ENCODE results near the gene FRMPD1. TPM values are rescaled to one million over a fixed set of nuclear protein-coding genes. Genes with fewer than 3 reads are reported as not detected.

Gene FRMPD1
- total RNA-seq, 1 donor from 2014 or later = 0.19 TPM

DNA sequence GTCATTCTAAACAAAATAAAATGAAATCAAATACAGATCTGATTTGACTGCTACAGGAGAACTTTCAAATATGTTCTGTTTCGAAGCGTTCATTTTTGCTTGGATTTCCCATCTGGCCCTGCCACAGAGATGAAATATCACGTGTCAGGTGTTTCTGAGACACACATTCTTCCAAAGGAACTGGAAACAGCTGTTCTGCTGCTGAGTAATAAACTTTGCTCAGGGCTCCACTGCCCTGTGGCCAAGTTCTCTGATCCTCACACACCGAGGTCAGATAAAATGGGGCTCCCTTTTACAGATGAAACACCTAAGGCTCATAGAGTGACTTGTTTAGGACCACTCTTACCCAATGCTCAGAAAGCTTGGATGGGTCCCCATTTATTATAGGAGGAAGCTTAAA lies 42.5 kb downstream of the FRMPD1 start:
- H3K9me3 Mint-ChIP-seq = no peaks in the 10 kb centered on the region
- peaks cover 64% of the 10 kb centered on the region for H3K27me3 Mint-ChIP-seq (ENCODE audit: low read depth)
- H3K4me1 Mint-ChIP-seq = no peaks in the 10 kb centered on the region
- TF ChIP-seq, protein P1, sequence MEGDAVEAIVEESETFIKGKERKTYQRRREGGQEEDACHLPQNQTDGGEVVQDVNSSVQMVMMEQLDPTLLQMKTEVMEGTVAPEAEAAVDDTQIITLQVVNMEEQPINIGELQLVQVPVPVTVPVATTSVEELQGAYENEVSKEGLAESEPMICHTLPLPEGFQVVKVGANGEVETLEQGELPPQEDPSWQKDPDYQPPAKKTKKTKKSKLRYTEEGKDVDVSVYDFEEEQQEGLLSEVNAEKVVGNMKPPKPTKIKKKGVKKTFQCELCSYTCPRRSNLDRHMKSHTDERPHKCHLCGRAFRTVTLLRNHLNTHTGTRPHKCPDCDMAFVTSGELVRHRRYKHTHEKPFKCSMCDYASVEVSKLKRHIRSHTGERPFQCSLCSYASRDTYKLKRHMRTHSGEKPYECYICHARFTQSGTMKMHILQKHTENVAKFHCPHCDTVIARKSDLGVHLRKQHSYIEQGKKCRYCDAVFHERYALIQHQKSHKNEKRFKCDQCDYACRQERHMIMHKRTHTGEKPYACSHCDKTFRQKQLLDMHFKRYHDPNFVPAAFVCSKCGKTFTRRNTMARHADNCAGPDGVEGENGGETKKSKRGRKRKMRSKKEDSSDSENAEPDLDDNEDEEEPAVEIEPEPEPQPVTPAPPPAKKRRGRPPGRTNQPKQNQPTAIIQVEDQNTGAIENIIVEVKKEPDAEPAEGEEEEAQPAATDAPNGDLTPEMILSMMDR (conservative IDR thresholded peaks at IDR 0.05) = no peak
- H3K27ac Mint-ChIP-seq (ENCODE audit: unreplicated experiment) = no peak overlapping the region
- H3K36me3 Mint-ChIP-seq (ENCODE audit: low read depth) = no peaks in the 10 kb centered on the region
- DNase-seq (ENCODE audit: low read depth, low spot score) = no peak
- H3K4me3 Mint-ChIP-seq = no peak overlapping the region

- Mint-ChIP-seq H3K4me1 (no peaks in the 10 kb centered on the region), H3K36me3 (ENCODE audit: low read depth) (no peaks in the 10 kb centered on the region), H3K27me3 (ENCODE audit: low read depth) (peaks cover 59% of the 10 kb centered on the region), H3K9me3 (no peaks in the 10 kb centered on the region), H3K4me3 (no peak overlapping the region), H3K27ac (ENCODE audit: unreplicated experiment) (no peak overlapping the region)
- TF ChIP-seq, protein P1 (conservative IDR thresholded peaks at IDR 0.05) = no peak
- no peak for DNase-seq (ENCODE audit: low read depth, low spot score)
Measured at GRCh38 chr9:37694355-37694754, 43.6 kb downstream of the FRMPD1 start.

- Mint-ChIP-seq H3K27ac (ENCODE audit: unreplicated experiment) (no peak overlapping the region), H3K27me3 (ENCODE audit: low read depth) (peaks cover 43% of the 10 kb centered on the region), H3K36me3 (ENCODE audit: low read depth) (no peaks in the 10 kb centered on the region), H3K9me3 (no peaks in the 10 kb centered on the region), H3K4me3 (no peak overlapping the region), H3K4me1 (no peaks in the 10 kb centered on the region)
- no peak for DNase-seq (ENCODE audit: low read depth, low spot score)
- TF ChIP-seq, protein P1 (conservative IDR thresholded peaks at IDR 0.05) = no peak
Measured at GRCh38 chr9:37696528-37696927, 45.8 kb downstream of the FRMPD1 start.

DNA sequence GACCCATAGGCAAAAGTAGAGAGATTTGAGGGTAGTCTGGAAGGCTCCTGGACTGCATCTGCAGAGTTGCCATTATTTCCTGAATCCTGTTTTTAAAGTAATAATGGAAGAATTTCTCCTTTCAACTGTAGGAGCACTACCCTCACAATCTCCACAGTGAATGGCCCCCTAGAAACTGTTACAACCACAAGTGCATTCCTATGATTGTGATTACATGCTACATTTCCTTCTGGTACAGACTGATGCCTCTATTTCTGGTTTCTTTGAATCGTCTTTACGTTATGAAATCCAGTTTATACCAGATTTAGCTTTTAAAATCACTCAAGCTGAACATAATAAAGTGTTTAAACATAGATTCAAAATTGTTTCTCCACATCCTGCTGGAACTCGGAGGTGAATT lies 49.4 kb downstream of the FRMPD1 start:
- Mint-ChIP-seq H3K9me3 (no peaks in the 10 kb centered on the region), H3K4me3 (no peak overlapping the region), H3K36me3 (ENCODE audit: low read depth) (no peaks in the 10 kb centered on the region), H3K27me3 (ENCODE audit: low read depth) (peaks cover 12% of the 10 kb centered on the region), H3K27ac (ENCODE audit: unreplicated experiment) (no peak overlapping the region), H3K4me1 (no peaks in the 10 kb centered on the region)
- DNase-seq (ENCODE audit: low read depth, low spot score) = no peak
- TF ChIP-seq, protein P1 (conservative IDR thresholded peaks at IDR 0.05) = no peak

DNA sequence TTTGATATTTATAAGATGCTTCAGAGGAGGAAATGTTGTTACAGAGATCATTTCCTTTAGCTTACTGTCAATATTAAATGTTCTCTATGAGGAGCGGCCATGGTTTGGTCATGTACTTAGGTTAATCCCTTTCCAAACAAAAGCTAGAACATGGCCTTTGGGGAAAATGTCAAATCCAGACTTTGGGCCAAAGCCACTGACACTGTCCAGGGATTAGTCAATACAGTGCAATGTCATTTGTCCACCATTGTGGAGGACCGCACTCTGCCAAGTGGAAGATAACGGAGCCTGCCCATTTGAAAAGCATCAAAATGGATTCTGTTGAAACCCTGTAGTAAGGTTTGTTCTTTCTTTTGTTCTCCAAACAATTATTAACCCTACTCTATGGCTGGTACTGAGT lies 50.1 kb downstream of the FRMPD1 start:
- TF ChIP-seq, protein P1 (conservative IDR thresholded peaks at IDR 0.05) = no peak
- Mint-ChIP-seq H3K4me3 (no peak overlapping the region), H3K9me3 (no peaks in the 10 kb centered on the region), H3K4me1 (no peaks in the 10 kb centered on the region), H3K36me3 (ENCODE audit: low read depth) (no peaks in the 10 kb centered on the region), H3K27ac (ENCODE audit: unreplicated experiment) (no peak overlapping the region), H3K27me3 (ENCODE audit: low read depth) (peaks cover 5% of the 10 kb centered on the region)
- no peak for DNase-seq (ENCODE audit: low read depth, low spot score)

GRCh38 chr9:37705787-37706186 lies 55.0 kb downstream of the FRMPD1 start:
- H3K27me3 Mint-ChIP-seq (ENCODE audit: low read depth) = peaks cover 34% of the 10 kb centered on the region
- H3K36me3 Mint-ChIP-seq (ENCODE audit: low read depth) = no peaks in the 10 kb centered on the region
- DNase-seq (ENCODE audit: low read depth, low spot score) = no peak
- no peak overlapping the region for H3K27ac Mint-ChIP-seq (ENCODE audit: unreplicated experiment)
- no peaks in the 10 kb centered on the region for H3K4me1 Mint-ChIP-seq
- H3K9me3 Mint-ChIP-seq = no peaks in the 10 kb centered on the region
- H3K4me3 Mint-ChIP-seq = no peak overlapping the region
- TF ChIP-seq, protein P1 (conservative IDR thresholded peaks at IDR 0.05) = no peak
